Measurements from ENCODE around the gene BACE1.

Gene BACE1

GRCh38 chr11:117309310-117309709, 6.7 kb downstream of the BACE1 start:
- no peak overlapping the region for H3K27ac ChIP-seq (ENCODE audit: low read depth, low read length)
- H3K4me1 ChIP-seq (ENCODE audit: control insufficient read depth, insufficient read depth, low read length): peaks cover 2% of the 10 kb centered on the region; the same call in 1 of the 2 replicates
- H3K36me3 ChIP-seq (ENCODE audit: control insufficient read depth, insufficient read depth, low read length): no peaks in the 10 kb centered on the region
- no peak overlapping the region for H3K9ac ChIP-seq (ENCODE audit: low read depth, low read length)
- no peaks in the 10 kb centered on the region for H3K27me3 ChIP-seq (ENCODE audit: control insufficient read depth, insufficient read depth, low read length)
- no peaks in the 10 kb centered on the region for H3K9me3 ChIP-seq (ENCODE audit: control insufficient read depth, insufficient read depth, low read length)
- H3K4me3 ChIP-seq (ENCODE audit: low read depth, low read length): no peak overlapping the region

DNA sequence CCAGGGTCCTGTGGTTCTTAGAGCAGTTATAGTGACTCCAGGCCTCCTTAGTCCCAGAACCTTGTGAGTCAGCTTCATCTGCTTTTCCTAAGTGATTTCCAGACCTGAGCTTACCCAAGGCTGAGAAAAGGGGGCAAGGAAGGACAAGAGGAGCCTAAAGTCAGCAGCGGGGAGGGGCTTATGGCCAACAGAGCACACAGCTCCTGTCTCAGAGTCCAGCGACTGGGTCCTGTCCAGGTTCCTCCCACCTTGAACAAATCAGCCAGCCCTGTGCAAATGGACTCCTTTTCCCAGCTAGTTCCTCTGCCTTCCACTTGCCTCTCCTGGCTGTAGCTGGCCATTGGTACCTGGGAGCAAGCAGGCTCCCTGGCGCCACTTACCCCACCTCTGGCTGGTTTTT, 10.9 kb downstream of the BACE1 start:
- Histone ChIP-seq H3K27me3 (ENCODE audit: control insufficient read depth, insufficient read depth, low read length) (no peaks in the 10 kb centered on the region), H3K4me1 (ENCODE audit: control insufficient read depth, insufficient read depth, low read length) (peaks cover 20% of the 10 kb centered on the region), H3K36me3 (ENCODE audit: control insufficient read depth, insufficient read depth, low read length) (no peaks in the 10 kb centered on the region), H3K9ac (ENCODE audit: low read depth, low read length) (no peak overlapping the region), H3K4me3 (ENCODE audit: low read depth, low read length) (no peak overlapping the region), H3K9me3 (ENCODE audit: control insufficient read depth, insufficient read depth, low read length) (no peaks in the 10 kb centered on the region), H3K27ac (ENCODE audit: low read depth, low read length) (no peak overlapping the region)

GRCh38 chr11:117303646-117304315, 12.3 kb downstream of the BACE1 start:
- Histone ChIP-seq H3K9ac (ENCODE audit: low read depth, low read length) (no peak overlapping the region), H3K4me1 (ENCODE audit: control insufficient read depth, insufficient read depth, low read length) (peaks cover 31% of the 10 kb centered on the region), H3K36me3 (ENCODE audit: control insufficient read depth, insufficient read depth, low read length) (no peaks in the 10 kb centered on the region), H3K9me3 (ENCODE audit: control insufficient read depth, insufficient read depth, low read length) (no peaks in the 10 kb centered on the region), H3K27me3 (ENCODE audit: control insufficient read depth, insufficient read depth, low read length) (no peaks in the 10 kb centered on the region), H3K4me3 (ENCODE audit: low read depth, low read length) (no peak overlapping the region), H3K27ac (ENCODE audit: low read depth, low read length) (peak overlapping the region; percentile 14)

DNA sequence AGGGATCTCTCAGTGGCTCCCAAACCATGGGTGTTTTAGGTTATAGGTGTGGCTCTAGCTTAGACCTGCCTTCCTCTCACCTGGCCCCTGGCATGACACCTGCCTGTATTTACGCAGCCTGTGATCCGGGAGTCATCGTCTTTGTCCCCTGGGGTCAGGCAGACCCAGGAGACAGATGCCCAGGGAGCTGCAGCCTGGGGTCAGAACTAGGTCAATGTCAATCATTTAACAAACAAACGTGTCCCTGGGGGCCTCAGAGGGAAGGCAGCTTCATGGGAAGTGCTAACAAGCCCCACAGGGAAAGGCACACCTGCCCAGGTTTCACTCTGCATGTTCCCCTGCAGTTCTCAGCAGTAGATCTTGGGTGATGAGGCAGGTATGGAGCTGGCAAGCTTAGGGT, 13.0 kb downstream of the BACE1 start:
- no peaks in the 10 kb centered on the region for H3K9me3 ChIP-seq (ENCODE audit: control insufficient read depth, insufficient read depth, low read length)
- H3K9ac ChIP-seq (ENCODE audit: low read depth, low read length): no peak overlapping the region
- no peaks in the 10 kb centered on the region for H3K27me3 ChIP-seq (ENCODE audit: control insufficient read depth, insufficient read depth, low read length)
- H3K27ac ChIP-seq (ENCODE audit: low read depth, low read length): no peak overlapping the region
- H3K36me3 ChIP-seq (ENCODE audit: control insufficient read depth, insufficient read depth, low read length): no peaks in the 10 kb centered on the region
- peaks cover 31% of the 10 kb centered on the region for H3K4me1 ChIP-seq (ENCODE audit: control insufficient read depth, insufficient read depth, low read length)
- H3K4me3 ChIP-seq (ENCODE audit: low read depth, low read length): no peak overlapping the region

- no peaks in the 10 kb centered on the region for H3K36me3 ChIP-seq (ENCODE audit: control insufficient read depth, insufficient read depth, low read length)
- no peak overlapping the region for H3K27ac ChIP-seq (ENCODE audit: low read depth, low read length)
- no peaks in the 10 kb centered on the region for H3K9me3 ChIP-seq (ENCODE audit: control insufficient read depth, insufficient read depth, low read length)
- no peaks in the 10 kb centered on the region for H3K27me3 ChIP-seq (ENCODE audit: control insufficient read depth, insufficient read depth, low read length)
- H3K4me3 ChIP-seq (ENCODE audit: low read depth, low read length): no peak overlapping the region
- peaks cover 31% of the 10 kb centered on the region for H3K4me1 ChIP-seq (ENCODE audit: control insufficient read depth, insufficient read depth, low read length)
- no peak overlapping the region for H3K9ac ChIP-seq (ENCODE audit: low read depth, low read length)
Observed at GRCh38 chr11:117302228-117302627, 13.8 kb downstream of the BACE1 start.

GRCh38 chr11:117300773-117301172, 15.3 kb downstream of the BACE1 start:
- H3K36me3 ChIP-seq (ENCODE audit: control insufficient read depth, insufficient read depth, low read length): no peaks in the 10 kb centered on the region
- H3K27ac ChIP-seq (ENCODE audit: low read depth, low read length): peak overlapping the region; percentile 71
- no peak overlapping the region for H3K9ac ChIP-seq (ENCODE audit: low read depth, low read length)
- no peaks in the 10 kb centered on the region for H3K9me3 ChIP-seq (ENCODE audit: control insufficient read depth, insufficient read depth, low read length)
- no peaks in the 10 kb centered on the region for H3K27me3 ChIP-seq (ENCODE audit: control insufficient read depth, insufficient read depth, low read length)
- no peak overlapping the region for H3K4me3 ChIP-seq (ENCODE audit: low read depth, low read length)
- peaks cover 31% of the 10 kb centered on the region for H3K4me1 ChIP-seq (ENCODE audit: control insufficient read depth, insufficient read depth, low read length)

GRCh38 chr11:117300283-117300663, 15.8 kb downstream of the BACE1 start:
- H3K9me3 ChIP-seq (ENCODE audit: control insufficient read depth, insufficient read depth, low read length): no peaks in the 10 kb centered on the region
- no peaks in the 10 kb centered on the region for H3K27me3 ChIP-seq (ENCODE audit: control insufficient read depth, insufficient read depth, low read length)
- H3K27ac ChIP-seq (ENCODE audit: low read depth, low read length): peak overlapping the region; percentile 71
- H3K36me3 ChIP-seq (ENCODE audit: control insufficient read depth, insufficient read depth, low read length): no peaks in the 10 kb centered on the region
- no peak overlapping the region for H3K4me3 ChIP-seq (ENCODE audit: low read depth, low read length)
- peaks cover 31% of the 10 kb centered on the region for H3K4me1 ChIP-seq (ENCODE audit: control insufficient read depth, insufficient read depth, low read length)
- no peak overlapping the region for H3K9ac ChIP-seq (ENCODE audit: low read depth, low read length)

DNA sequence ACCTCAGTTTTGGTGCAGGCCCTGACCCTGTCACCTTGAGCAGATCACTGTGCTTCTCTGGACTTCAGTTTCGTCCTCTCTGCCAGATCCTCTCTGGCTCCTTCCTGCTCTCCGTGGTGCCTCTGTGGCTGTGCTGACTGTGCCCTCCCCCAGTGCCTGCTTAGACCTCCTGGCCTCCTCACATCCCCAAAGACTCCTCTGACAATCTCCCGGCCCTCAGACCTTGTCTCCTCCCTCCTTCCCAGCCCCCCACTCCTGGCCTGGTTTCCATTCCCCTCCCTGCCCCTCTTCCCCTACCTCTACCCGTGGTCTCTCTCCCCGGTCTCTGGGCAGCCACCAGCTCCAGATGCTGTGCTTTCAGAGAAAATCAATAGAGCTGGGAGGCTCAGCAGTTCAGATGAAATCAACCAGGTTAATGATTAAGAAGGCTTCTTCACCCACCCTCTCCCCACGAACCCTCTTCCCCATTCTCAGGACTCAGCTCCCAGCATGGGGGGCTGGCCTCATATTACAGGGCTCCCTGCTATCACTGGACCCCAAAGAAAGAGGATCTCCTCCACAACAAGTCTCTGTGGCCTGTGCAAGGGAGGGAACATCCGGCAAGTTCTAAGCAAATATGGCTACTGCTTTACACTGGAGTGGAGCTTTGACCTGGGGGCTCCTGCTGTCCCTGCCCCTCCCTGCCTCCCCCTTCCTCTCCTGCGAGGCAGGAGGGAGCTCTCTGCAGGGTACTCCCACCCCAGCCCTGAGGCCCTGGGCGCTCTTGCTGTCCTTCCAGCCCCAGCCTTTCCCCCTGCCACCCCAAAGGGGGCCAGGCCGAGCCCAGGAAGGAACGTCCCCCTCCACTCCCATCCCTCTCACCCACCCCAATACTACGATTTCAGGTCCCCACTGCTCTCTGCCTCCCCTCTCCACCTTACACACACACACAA, 16.4 kb downstream of the BACE1 start:
- Histone ChIP-seq H3K27ac (ENCODE audit: low read depth, low read length) (peak overlapping the region; percentile 71), H3K9ac (ENCODE audit: low read depth, low read length) (no peak overlapping the region), H3K36me3 (ENCODE audit: control insufficient read depth, insufficient read depth, low read length) (no peaks in the 10 kb centered on the region)

GRCh38 chr11:117298195-117298594, 17.9 kb downstream of the BACE1 start:
- peaks cover 19% of the 10 kb centered on the region for H3K4me1 ChIP-seq (ENCODE audit: control insufficient read depth, insufficient read depth, low read length)
- H3K4me3 ChIP-seq (ENCODE audit: low read depth, low read length): no peak overlapping the region
- H3K9me3 ChIP-seq (ENCODE audit: control insufficient read depth, insufficient read depth, low read length): no peaks in the 10 kb centered on the region
- H3K27me3 ChIP-seq (ENCODE audit: control insufficient read depth, insufficient read depth, low read length): no peaks in the 10 kb centered on the region
- no peak overlapping the region for H3K9ac ChIP-seq (ENCODE audit: low read depth, low read length)
- H3K36me3 ChIP-seq (ENCODE audit: control insufficient read depth, insufficient read depth, low read length): no peaks in the 10 kb centered on the region
- no peak overlapping the region for H3K27ac ChIP-seq (ENCODE audit: low read depth, low read length)

More for the DNA sequence above, 16.4 kb downstream of the BACE1 start:
- Histone ChIP-seq H3K4me3 (ENCODE audit: low read depth, low read length) (no peak overlapping the region), H3K27me3 (ENCODE audit: control insufficient read depth, insufficient read depth, low read length) (no peaks in the 10 kb centered on the region), H3K9me3 (ENCODE audit: control insufficient read depth, insufficient read depth, low read length) (no peaks in the 10 kb centered on the region), H3K4me1 (ENCODE audit: control insufficient read depth, insufficient read depth, low read length) (peaks cover 31% of the 10 kb centered on the region)

DNA sequence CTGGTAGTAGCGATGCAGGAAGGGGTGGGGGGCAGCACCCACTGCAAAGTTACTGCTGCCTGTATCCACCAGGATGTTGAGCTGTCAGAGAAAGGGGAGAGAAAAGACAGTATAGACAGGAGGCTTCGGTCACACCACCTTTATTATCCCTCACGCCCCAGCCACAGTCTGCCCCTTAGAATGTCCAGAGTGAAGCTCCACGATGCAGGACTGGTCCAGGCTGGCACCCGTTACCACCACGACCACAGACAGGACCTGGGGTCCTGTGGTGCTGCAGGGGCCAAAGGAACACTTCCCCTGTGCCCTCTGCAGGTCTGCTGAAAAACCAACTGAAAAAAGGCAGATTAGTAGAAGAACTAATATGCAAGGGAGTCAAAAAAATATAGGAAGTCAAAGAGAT, 19.2 kb downstream of the BACE1 start:
- no peaks in the 10 kb centered on the region for H3K9me3 ChIP-seq (ENCODE audit: control insufficient read depth, insufficient read depth, low read length)
- peaks cover 17% of the 10 kb centered on the region for H3K4me1 ChIP-seq (ENCODE audit: control insufficient read depth, insufficient read depth, low read length)
- no peaks in the 10 kb centered on the region for H3K27me3 ChIP-seq (ENCODE audit: control insufficient read depth, insufficient read depth, low read length)
- no peaks in the 10 kb centered on the region for H3K36me3 ChIP-seq (ENCODE audit: control insufficient read depth, insufficient read depth, low read length)
- H3K4me3 ChIP-seq (ENCODE audit: low read depth, low read length): no peak overlapping the region
- no peak overlapping the region for H3K9ac ChIP-seq (ENCODE audit: low read depth, low read length)
- no peak overlapping the region for H3K27ac ChIP-seq (ENCODE audit: low read depth, low read length)

Data from HUES48 (cell line).